Prostate gland (tissue), 2 donors: ENCODE results near the gene AGXT2. TPM values are rescaled to one million over a fixed set of nuclear protein-coding genes. Genes with fewer than 3 reads are reported as not detected.

Source experiments
- DNase-seq: peaks from one replicate; pipeline ENCODE4 v3.0.0-alpha.2; 2019; ENCODE audit warnings: low spot score
- H3K27ac ChIP-seq, 2 donors: fragments of 200-600 bp; sonication (generic); 2 replicates each; pipeline ENCODE4 v1.5.1; 2017 to 2019
- H3K27me3 ChIP-seq: fragments of 200-600 bp; sonication (generic); replicated peaks from 2 replicates; pipeline ENCODE4 v1.5.1; 2019; ENCODE audit not compliant: insufficient read depth
- H3K36me3 ChIP-seq, 2 donors: fragments of 200-600 bp; sonication (generic); 1 replicate in 1 of 2; 2 replicates in 1 of 2; pipeline versions ENCODE4 v1.5.1 to v1.8.1; 2017 to 2019
- H3K4me1 ChIP-seq: fragments of 200-600 bp; sonication (generic); replicated peaks from 2 replicates; pipeline ENCODE4 v1.5.1; 2019
- H3K4me3 ChIP-seq, 2 donors: fragments of 200-600 bp; sonication (generic); 2 replicates each; pipeline ENCODE4 v1.5.1; 2017 to 2019
- H3K9me3 ChIP-seq: fragments of 200-600 bp; sonication (generic); 2 replicates; pipeline ENCODE4 v1.5.1; 2017
- POLR2A ChIP-seq: fragments of 450-650 bp; IDR thresholded peaks from one replicate; pipeline ENCODE4 v1.6.1; 2016; ENCODE audit warnings: antibody characterized with exemption, mild to moderate bottlenecking
- POLR2AphosphoS5 ChIP-seq: sonication (generic); formaldehyde crosslinking; IDR thresholded peaks from one replicate; pipeline ENCODE4 v1.6.1; 2017; ENCODE audit warnings: antibody characterized with exemption
- WGBS: methylation state at CpG from one replicate; pipeline ENCODE4 v1.1.5; 2018; 5-methylcytosine and 5-hydroxymethylcytosine counted together
- intact Hi-C: fragments of 100-400 bp; cut with DNase I; formaldehyde crosslinking; loops from one replicate; pipeline ENCODE4 v1.14.2; 2022
- total RNA-seq, 2 donors: library from RNA; depleted of rRNA; stranded (reverse); fragments of >200 nt; gene quantifications; one replicate each; pipeline ENCODE4 v1.1.0, GENCODE V29; 2016
- TF ChIP-seq, protein P1 (sequence below), 4 experiments: fragments of 200-600 bp in 2 of 4; fragments of 450-650 bp in 2 of 4; sonication (generic) in 2 of 4; IDR thresholded peaks; 1 replicate in 3 of 4; 2 replicates in 1 of 4; pipeline ENCODE4 v1.5.1; 2016 to 2019; ENCODE audit warnings: antibody characterized with exemption in 4 of 4, mild to moderate bottlenecking in 2 of 4, moderate library complexity in 2 of 4

Gene AGXT2
- total RNA-seq, 2 donors from 2014 or later: not detected

DNA sequence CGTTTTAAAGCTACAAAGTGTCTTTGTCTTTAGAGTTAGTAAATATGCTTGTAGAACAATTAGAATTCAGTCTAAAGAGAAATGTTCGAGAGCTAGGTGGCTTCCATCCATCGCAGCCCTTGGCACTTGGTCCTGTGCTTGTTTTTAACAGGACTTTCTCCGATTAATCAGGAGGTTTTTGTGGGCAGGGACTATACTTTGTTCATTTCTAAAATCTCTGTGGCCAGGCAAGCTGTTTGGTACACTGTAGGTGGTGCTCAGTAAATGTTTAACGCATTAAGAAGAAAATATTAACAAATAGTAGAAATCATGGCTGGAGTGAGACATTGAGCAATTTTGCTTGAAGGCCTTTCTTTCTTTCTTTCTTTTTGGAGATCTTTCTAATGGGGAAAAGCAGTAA, 20.8 kb downstream of the AGXT2 start:
- Histone ChIP-seq H3K9me3 (no peaks in the 10 kb centered on the region), H3K4me3 (no peak overlapping the region), H3K36me3 (no peaks in the 10 kb centered on the region), H3K4me1 (no peaks in the 10 kb centered on the region), H3K27me3 (no peaks in the 10 kb centered on the region), H3K27ac (no peak overlapping the region)
- WGBS: 42% methylated on average over 5 of the region's 5 CpGs
- TF ChIP-seq, protein P1, sequence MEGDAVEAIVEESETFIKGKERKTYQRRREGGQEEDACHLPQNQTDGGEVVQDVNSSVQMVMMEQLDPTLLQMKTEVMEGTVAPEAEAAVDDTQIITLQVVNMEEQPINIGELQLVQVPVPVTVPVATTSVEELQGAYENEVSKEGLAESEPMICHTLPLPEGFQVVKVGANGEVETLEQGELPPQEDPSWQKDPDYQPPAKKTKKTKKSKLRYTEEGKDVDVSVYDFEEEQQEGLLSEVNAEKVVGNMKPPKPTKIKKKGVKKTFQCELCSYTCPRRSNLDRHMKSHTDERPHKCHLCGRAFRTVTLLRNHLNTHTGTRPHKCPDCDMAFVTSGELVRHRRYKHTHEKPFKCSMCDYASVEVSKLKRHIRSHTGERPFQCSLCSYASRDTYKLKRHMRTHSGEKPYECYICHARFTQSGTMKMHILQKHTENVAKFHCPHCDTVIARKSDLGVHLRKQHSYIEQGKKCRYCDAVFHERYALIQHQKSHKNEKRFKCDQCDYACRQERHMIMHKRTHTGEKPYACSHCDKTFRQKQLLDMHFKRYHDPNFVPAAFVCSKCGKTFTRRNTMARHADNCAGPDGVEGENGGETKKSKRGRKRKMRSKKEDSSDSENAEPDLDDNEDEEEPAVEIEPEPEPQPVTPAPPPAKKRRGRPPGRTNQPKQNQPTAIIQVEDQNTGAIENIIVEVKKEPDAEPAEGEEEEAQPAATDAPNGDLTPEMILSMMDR (IDR thresholded peaks at IDR 0.05): no peak
- TF ChIP-seq POLR2AphosphoS5 (no peak), POLR2A (no peak)
- intact Hi-C loops: no loop called here
- DNase-seq: no peak

DNA sequence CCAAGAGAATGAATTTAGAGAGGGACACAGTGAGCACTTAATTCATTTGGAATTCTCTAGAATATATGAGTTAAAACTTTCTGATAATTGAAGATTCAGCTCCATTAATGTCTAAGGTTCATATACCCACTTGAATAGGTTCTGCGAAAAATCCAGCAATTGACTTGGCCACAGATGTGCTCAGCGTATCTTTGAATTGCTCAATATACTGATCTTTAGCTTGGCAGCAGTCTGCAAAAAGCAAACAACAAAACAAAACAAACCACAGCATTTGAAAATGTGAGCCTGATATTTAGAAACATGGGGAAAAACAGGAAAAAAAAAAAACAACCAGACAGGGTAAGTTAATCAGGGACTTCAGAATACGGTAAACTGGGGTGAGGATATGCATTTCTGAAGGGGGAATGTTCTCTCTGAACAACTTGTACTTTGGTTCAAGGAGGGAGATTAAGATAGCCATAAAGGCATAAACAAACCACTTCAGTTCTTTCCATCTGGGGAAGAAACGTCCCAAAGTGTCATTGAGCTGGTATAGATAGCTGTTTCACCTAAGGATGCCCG, 21.4 kb downstream of the AGXT2 start:
- no peaks in the 10 kb centered on the region for H3K36me3 ChIP-seq
- no peaks in the 10 kb centered on the region for H3K9me3 ChIP-seq
- TF ChIP-seq, protein P1 (IDR thresholded peaks at IDR 0.05): no peak
- TF ChIP-seq POLR2A: no peak
- no peak for TF ChIP-seq POLR2AphosphoS5
- H3K27me3 ChIP-seq: no peaks in the 10 kb centered on the region
- no peak overlapping the region for H3K27ac ChIP-seq
- no peak overlapping the region for H3K4me3 ChIP-seq
- 49% methylated on average over 5 of the region's 5 CpGs for WGBS
- no peak for DNase-seq
- intact Hi-C loops: no loop called here
- H3K4me1 ChIP-seq: no peaks in the 10 kb centered on the region

DNA sequence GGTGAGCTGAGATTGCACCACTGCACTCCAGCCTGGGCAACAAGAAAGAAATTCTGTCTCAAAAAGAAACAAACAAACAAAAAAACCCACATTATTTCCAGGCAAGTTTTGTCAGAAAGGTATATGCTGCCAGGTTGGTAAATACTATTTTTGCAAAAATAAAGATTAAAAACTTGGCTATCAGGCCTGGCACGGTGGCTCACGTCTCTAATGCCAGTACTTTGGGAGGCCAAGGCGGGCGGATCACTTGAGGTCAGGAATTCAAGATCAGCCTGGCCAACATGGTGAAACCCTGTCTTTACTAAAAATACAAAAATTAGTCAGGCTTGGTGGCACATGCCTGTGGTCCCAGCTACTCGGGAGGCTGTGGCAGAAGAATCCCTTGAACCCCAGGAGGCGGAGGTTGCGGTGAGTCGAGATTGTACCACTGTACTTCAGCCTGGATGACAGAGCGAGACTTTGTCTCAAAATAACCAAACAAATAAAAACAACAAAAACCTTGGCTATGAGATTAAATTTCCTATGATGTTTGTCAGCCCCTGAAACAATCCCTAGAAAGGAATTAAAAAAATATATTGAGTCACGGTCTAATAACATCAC, 22.7 kb downstream of the AGXT2 start:
- 84% methylated on average over 10 of the region's 10 CpGs for WGBS

DNA sequence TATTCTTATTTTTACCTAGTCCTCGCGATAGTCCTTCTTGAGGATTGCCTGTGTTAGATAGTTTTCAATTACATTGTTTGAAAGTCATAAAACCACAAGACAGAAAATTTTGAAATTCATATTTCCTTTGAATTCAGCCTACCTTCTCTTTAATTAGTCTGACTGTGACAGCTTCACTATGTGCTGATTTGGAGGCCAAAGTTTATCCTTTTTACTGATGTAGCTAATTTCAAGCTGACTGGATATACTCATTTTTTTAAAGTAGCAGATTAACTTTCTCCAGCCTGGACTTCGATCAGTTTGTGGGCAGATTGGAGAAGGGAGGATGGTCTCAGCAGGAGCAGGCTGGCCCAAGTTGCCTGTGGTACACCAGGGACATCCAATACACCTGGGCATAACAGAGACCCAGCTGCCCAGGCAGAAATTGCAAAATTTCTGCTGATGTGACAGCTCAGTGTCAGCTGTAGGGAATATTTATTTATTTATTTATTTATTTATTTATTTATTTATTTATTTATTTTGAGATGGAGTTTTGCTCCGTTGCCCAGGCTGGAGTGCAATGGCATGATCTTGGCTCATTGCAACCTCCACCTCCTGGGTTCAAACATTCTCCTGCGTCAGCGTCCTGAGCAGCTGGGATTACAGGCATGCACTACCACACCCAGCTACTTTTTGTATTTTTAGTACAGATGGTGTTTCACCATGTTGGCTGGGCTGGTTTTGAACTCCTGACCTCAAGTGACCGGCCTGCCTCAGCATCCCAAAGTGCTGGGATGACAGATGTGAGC, 24.2 kb downstream of the AGXT2 start:
- Histone ChIP-seq H3K27me3 (no peaks in the 10 kb centered on the region), H3K27ac (no peak overlapping the region), H3K4me3 (no peak overlapping the region), H3K9me3 (no peaks in the 10 kb centered on the region), H3K36me3 (no peaks in the 10 kb centered on the region), H3K4me1 (no peaks in the 10 kb centered on the region)
- intact Hi-C loops: no loop called here
- 91% methylated on average over 7 of the region's 7 CpGs for WGBS
- DNase-seq: no peak
- TF ChIP-seq, protein P1 (IDR thresholded peaks at IDR 0.05): no peak
- no peak for TF ChIP-seq POLR2AphosphoS5
- no peak for TF ChIP-seq POLR2A

More for the DNA sequence above, 22.7 kb downstream of the AGXT2 start:
- intact Hi-C loops: no loop called here
- Histone ChIP-seq H3K4me3 (no peak overlapping the region), H3K27ac (no peak overlapping the region), H3K4me1 (no peaks in the 10 kb centered on the region), H3K27me3 (no peaks in the 10 kb centered on the region), H3K9me3 (no peaks in the 10 kb centered on the region), H3K36me3 (no peaks in the 10 kb centered on the region)
- TF ChIP-seq, protein P1 (IDR thresholded peaks at IDR 0.05): no peak
- TF ChIP-seq POLR2AphosphoS5: no peak
- no peak for TF ChIP-seq POLR2A
- no peak for DNase-seq
